SK-N-SH treated with all-trans-retinoic acid at 6 μM for 48 hours (cell line): ENCODE measurements around the gene DOK1.

Experiments used
- ATAC-seq: fragments of 200-7000 bp; cut with Tn5 transposase; 3 replicates; pipeline ENCODE4 v1.9.1; 2020; ENCODE audit warnings: mild to moderate bottlenecking, moderate library complexity
- ARNTL ChIP-seq: fragments of 450-650 bp; formaldehyde crosslinking; IDR thresholded peaks from 2 replicates; pipeline ENCODE4 v1.5.0; 2020; ENCODE audit warnings: low read depth, mild to moderate bottlenecking, moderate library complexity, borderline replicate concordance
- CREB5 ChIP-seq: fragments of 250-450 bp; sonication (Bioruptor Pico); IDR thresholded peaks from 2 replicates; pipeline ENCODE4 v1.5.1; 2020; ENCODE audit warnings: low read depth, mild to moderate bottlenecking, moderate library complexity
- CSDC2 ChIP-seq: fragments of 250-450 bp; sonication (Bioruptor Pico); IDR thresholded peaks from 2 replicates; pipeline ENCODE4 v1.5.0; 2020; ENCODE audit warnings: mild to moderate bottlenecking, moderate library complexity
- CSRNP3 ChIP-seq: fragments of 250-450 bp; sonication (Bioruptor Pico); IDR thresholded peaks from 2 replicates; pipeline ENCODE4 v1.5.1; 2021; ENCODE audit warnings: mild to moderate bottlenecking, moderate library complexity
- ESRRG ChIP-seq: fragments of 250-450 bp; sonication (Bioruptor Pico); IDR thresholded peaks from 2 replicates; pipeline ENCODE4 v1.6.1; 2021; ENCODE audit warnings: mild to moderate bottlenecking
- GLIS3 ChIP-seq: fragments of 250-450 bp; sonication (Bioruptor Pico); IDR thresholded peaks from 2 replicates; pipeline ENCODE4 v1.5.0; 2020; ENCODE audit warnings: mild to moderate bottlenecking, moderate library complexity
- ISL1 ChIP-seq: fragments of 250-450 bp; sonication (Bioruptor Pico); IDR thresholded peaks from 2 replicates; pipeline ENCODE4 v2.1.2; 2022; ENCODE audit warnings: mild to moderate bottlenecking, moderate library complexity
- OSR1 ChIP-seq: fragments of 250-450 bp; sonication (Bioruptor Pico); IDR thresholded peaks from 2 replicates; pipeline ENCODE4 v1.8.0; 2022; ENCODE audit warnings: moderate library complexity, mild to moderate bottlenecking, inconsistent platforms
- PATZ1 ChIP-seq: fragments of 250-450 bp; sonication (Bioruptor Pico); IDR thresholded peaks from 2 replicates; pipeline ENCODE4 v1.8.0; 2020; ENCODE audit warnings: mild to moderate bottlenecking, moderate library complexity, borderline replicate concordance
- POU6F1 ChIP-seq: fragments of 250-450 bp; sonication (Bioruptor Pico); IDR thresholded peaks from 2 replicates; pipeline ENCODE4 v1.8.0; 2021; ENCODE audit warnings: low read depth, mild to moderate bottlenecking, moderate library complexity, borderline replicate concordance
- PPARA ChIP-seq: fragments of 250-450 bp; sonication (Bioruptor Pico); IDR thresholded peaks from 2 replicates; pipeline ENCODE4 v1.5.0; 2020; ENCODE audit warnings: mild to moderate bottlenecking, borderline replicate concordance
- RARB ChIP-seq: fragments of 250-450 bp; sonication (Bioruptor Pico); IDR thresholded peaks from 2 replicates; pipeline ENCODE4 v1.8.0; 2021; ENCODE audit warnings: mild to moderate bottlenecking, moderate library complexity
- SNAI2 ChIP-seq: fragments of 250-450 bp; sonication (Bioruptor Pico); IDR thresholded peaks from 2 replicates; pipeline ENCODE4 v1.5.0; 2020; ENCODE audit warnings: mild to moderate bottlenecking, moderate library complexity
- TCF4 ChIP-seq: fragments of 250-450 bp; sonication (Bioruptor Pico); IDR thresholded peaks from 2 replicates; pipeline ENCODE4 v1.8.0; 2021; ENCODE audit warnings: mild to moderate bottlenecking, moderate library complexity, borderline replicate concordance
- TOX ChIP-seq: fragments of 250-450 bp; sonication (Bioruptor Pico); IDR thresholded peaks from 2 replicates; pipeline ENCODE4 v1.8.0; 2021; ENCODE audit warnings: mild to moderate bottlenecking, moderate library complexity, borderline replicate concordance
- TSHZ2 ChIP-seq: fragments of 250-450 bp; sonication (Bioruptor Pico); IDR thresholded peaks from 2 replicates; pipeline ENCODE4 v1.5.0; 2020; ENCODE audit warnings: mild to moderate bottlenecking, moderate library complexity
- ZC3H10 ChIP-seq: fragments of 250-450 bp; sonication (Bioruptor Pico); IDR thresholded peaks from 2 replicates; pipeline ENCODE4 v1.5.1; 2021; ENCODE audit warnings: mild to moderate bottlenecking, moderate library complexity
- ZFP3 ChIP-seq: fragments of 250-450 bp; sonication (Bioruptor Pico); IDR thresholded peaks from 2 replicates; pipeline ENCODE4 v1.5.0; 2020; ENCODE audit warnings: mild to moderate bottlenecking, moderate library complexity
- ZFP30 ChIP-seq: fragments of 450-650 bp; formaldehyde crosslinking; IDR thresholded peaks from 2 replicates; pipeline ENCODE4 v1.5.0; 2022; ENCODE audit warnings: mild to moderate bottlenecking, moderate library complexity
- ZNF565 ChIP-seq: fragments of 450-650 bp; formaldehyde crosslinking; conservative IDR thresholded peaks from 2 replicates; pipeline ENCODE4 v1.5.0; 2020; ENCODE audit warnings: low read depth, mild to moderate bottlenecking, moderate library complexity
- ZNF70 ChIP-seq: fragments of 450-650 bp; formaldehyde crosslinking; IDR thresholded peaks from 2 replicates; pipeline ENCODE4 v1.5.0; 2020; ENCODE audit warnings: mild to moderate bottlenecking, moderate library complexity
- ZNF8 ChIP-seq: fragments of 450-650 bp; formaldehyde crosslinking; IDR thresholded peaks from 2 replicates; pipeline ENCODE4 v1.5.0; 2020; ENCODE audit warnings: mild to moderate bottlenecking, moderate library complexity

DOK1 gene

GRCh38 chr2:74576211-74576862 lies 21.8 kb downstream of the DOK1 start:
- ATAC-seq = no peak
- TF ChIP-seq TOX (CRISPR knock-in tag) = no peak
- TF ChIP-seq PATZ1 = no peak
- no peak for TF ChIP-seq OSR1
- TF ChIP-seq SNAI2 (CRISPR knock-in tag) = no peak
- no peak for TF ChIP-seq ZFP30 (CRISPR knock-in tag)
- no peak for TF ChIP-seq POU6F1
- TF ChIP-seq PPARA (CRISPR knock-in tag) = no peak
- TF ChIP-seq GLIS3 = no peak
- TF ChIP-seq CSDC2 (CRISPR knock-in tag) = no peak
- TF ChIP-seq TCF4 = no peak
- TF ChIP-seq, all 23 proteins: peak for 0

GRCh38 chr2:74576863-74577229 lies 22.3 kb downstream of the DOK1 start:
- TF ChIP-seq OSR1 (no peak), CSRNP3 (no peak), CREB5 (CRISPR knock-in tag) (no peak), TOX (CRISPR knock-in tag) (no peak), ARNTL (CRISPR knock-in tag) (no peak), ZFP30 (CRISPR knock-in tag) (no peak), ZNF70 (no peak), ZC3H10 (CRISPR knock-in tag) (no peak), TSHZ2 (CRISPR knock-in tag) (no peak), PATZ1 (no peak), CSDC2 (CRISPR knock-in tag) (no peak), ISL1 (no peak), ZFP3 (CRISPR knock-in tag) (no peak), SNAI2 (CRISPR knock-in tag) (no peak), RARB (CRISPR knock-in tag) (no peak)
- ATAC-seq = peak; percentile 6; the same call in 1 of the 3 replicates

GRCh38 chr2:74577448-74577847 lies 22.9 kb downstream of the DOK1 start:
- no peak; the same call in 2 of the 3 replicates for ATAC-seq
- TF ChIP-seq ZNF8 (CRISPR knock-in tag) (no peak), ARNTL (CRISPR knock-in tag) (no peak), SNAI2 (CRISPR knock-in tag) (no peak), POU6F1 (no peak), ESRRG (no peak), ZC3H10 (CRISPR knock-in tag) (no peak), ZNF565 (CRISPR knock-in tag) (no peak), TSHZ2 (CRISPR knock-in tag) (no peak)
